ENCODE measurements around the gene PPIF.
A peak's percentile ranks its signal among the peaks of the same experiment; 100 is the strongest.

The PPIF gene

GRCh38 chr10:79347226-79347893 is at the start of gene PPIF:
Gene PPIF, plus strand, starts transcription at chr10:79347469. Its CDS starts 80 bp downstream, at chr10:79347549.
- peak; percentile 78 for FAIRE-seq

GRCh38 chr10:79298403-79299244 is 48.6 kb upstream of the PPIF start:
- DNase-seq (ENCODE audit: extremely low spot score, insufficient read length, low read depth) (no peak), FAIRE-seq (no peak)

More at GRCh38 chr10:79347226-79347893, at the start of gene PPIF:
- peak; percentile 90 for DNase-seq (ENCODE audit: extremely low spot score, insufficient read length, low read depth)

- DNase-seq (ENCODE audit: extremely low spot score, insufficient read length, low read depth) (no peak), FAIRE-seq (no peak)
Observed at GRCh38 chr10:79299397-79300241, 47.6 kb upstream of the PPIF start.

- no peak for DNase-seq (ENCODE audit: extremely low spot score, insufficient read length, low read depth)
- no peak for FAIRE-seq
Observed at GRCh38 chr10:79300711-79301110, 46.6 kb upstream of the PPIF start.

GRCh38 chr10:79301754-79302530 is 45.3 kb upstream of the PPIF start:
- DNase-seq (ENCODE audit: extremely low spot score, insufficient read length, low read depth), result no peak
- FAIRE-seq, result no peak

- DNase-seq (ENCODE audit: extremely low spot score, insufficient read length, low read depth) (no peak), FAIRE-seq (no peak)
Observed at GRCh38 chr10:79303631-79304478, 43.4 kb upstream of the PPIF start.

GRCh38 chr10:79304479-79305087 is 42.7 kb upstream of the PPIF start:
- DNase-seq (ENCODE audit: extremely low spot score, insufficient read length, low read depth) (no peak), FAIRE-seq (no peak)

GRCh38 chr10:79305515-79305914 is 41.8 kb upstream of the PPIF start:
- FAIRE-seq (no peak), DNase-seq (ENCODE audit: extremely low spot score, insufficient read length, low read depth) (no peak)

GRCh38 chr10:79305988-79306387 is 41.3 kb upstream of the PPIF start:
- FAIRE-seq (no peak), DNase-seq (ENCODE audit: extremely low spot score, insufficient read length, low read depth) (no peak)

- FAIRE-seq (no peak), DNase-seq (ENCODE audit: extremely low spot score, insufficient read length, low read depth) (no peak)
Observed at GRCh38 chr10:79306644-79307220, 40.5 kb upstream of the PPIF start.

GRCh38 chr10:79308016-79308415 is 39.3 kb upstream of the PPIF start:
- FAIRE-seq (no peak), DNase-seq (ENCODE audit: extremely low spot score, insufficient read length, low read depth) (no peak)

GRCh38 chr10:79308969-79309665 is 38.2 kb upstream of the PPIF start:
- no peak for FAIRE-seq
- DNase-seq (ENCODE audit: extremely low spot score, insufficient read length, low read depth), result no peak

- DNase-seq (ENCODE audit: extremely low spot score, insufficient read length, low read depth) (no peak), FAIRE-seq (no peak)
Observed at GRCh38 chr10:79310200-79310865, 36.9 kb upstream of the PPIF start.

- DNase-seq (ENCODE audit: extremely low spot score, insufficient read length, low read depth) (no peak), FAIRE-seq (no peak)
Observed at GRCh38 chr10:79310911-79311573, 36.2 kb upstream of the PPIF start.

GRCh38 chr10:79311581-79312407 is 35.5 kb upstream of the PPIF start:
- FAIRE-seq (no peak), DNase-seq (ENCODE audit: extremely low spot score, insufficient read length, low read depth) (no peak)
